Measurements from ENCODE around the gene PRM2.

The PRM2 gene

DNA sequence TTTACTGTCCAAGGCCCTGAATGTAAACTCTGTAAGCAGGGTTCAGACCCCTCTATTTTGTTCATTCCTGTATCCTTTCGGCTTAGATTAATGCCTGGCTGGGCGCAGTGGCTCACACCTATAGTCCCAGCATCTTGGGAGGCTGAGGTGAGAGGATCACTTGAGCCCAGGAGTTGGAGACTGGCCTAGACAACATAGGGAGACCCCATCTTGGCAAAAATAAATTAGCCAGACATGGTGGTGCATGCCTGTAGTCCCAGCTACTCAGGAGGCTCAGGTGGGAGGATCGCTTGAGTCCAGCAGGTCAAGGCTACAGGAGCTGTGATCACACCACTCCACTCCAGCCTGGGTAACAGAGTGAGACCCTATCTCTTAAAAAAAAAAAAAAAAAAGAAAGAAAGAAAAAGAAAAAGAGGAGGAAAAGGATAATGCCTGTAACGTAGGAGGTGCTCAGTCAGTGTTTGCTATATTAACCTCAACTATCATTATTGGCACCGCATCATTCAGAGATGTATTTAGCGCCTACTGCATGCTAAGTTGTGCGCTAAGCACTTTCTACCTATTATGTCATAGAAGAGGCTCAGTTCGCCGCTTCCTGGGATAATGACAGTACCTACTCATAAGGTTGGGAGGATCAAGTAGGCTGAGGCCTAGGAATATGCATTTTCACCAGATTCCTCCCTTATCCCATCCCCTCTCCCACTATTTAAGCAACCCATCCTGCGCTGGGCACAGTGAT lies 25.3 kb downstream of the PRM2 start:
- DNase-seq (ENCODE audit: low read depth in 2 of 3, low spot score in 2 of 3) = no peak

DNA sequence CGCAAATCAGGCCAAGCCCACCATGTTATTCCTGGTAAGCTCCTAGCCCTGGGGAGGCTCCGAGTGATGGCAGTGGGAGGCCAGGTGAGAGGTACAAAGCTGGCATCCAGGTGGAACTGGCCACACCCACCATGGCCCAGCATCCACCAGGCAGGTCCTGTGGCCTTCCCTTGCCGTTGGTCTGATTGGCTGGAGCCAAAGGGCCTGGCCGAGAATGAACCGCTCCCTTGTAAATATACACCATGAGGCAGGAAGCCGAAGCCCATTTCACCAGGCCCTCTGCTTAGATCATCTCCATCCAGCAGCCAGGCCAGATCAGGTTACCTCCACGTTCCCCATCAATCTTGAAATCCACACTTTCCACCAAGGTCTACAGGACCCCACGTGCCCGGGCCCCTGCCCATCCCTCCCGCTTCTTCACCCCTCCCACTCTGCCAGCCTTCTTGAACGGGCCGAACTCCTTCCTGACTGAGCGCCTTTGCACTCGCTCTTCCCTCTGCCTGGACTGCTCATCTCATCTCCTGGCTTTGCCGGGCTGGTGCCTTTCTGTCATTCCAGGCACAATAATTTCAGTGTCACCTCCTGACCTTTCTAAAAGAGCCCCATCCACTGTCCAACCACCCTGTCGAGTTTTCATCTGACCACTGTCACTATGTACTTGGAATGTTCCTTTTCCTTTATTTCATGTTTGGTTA lies 26.0 kb downstream of the PRM2 start:
- peak in 1 of 3 experiments; percentile 42 for DNase-seq (ENCODE audit: low read depth in 2 of 3, low spot score in 2 of 3)

- no peak for DNase-seq (ENCODE audit: low read depth in 2 of 3, low spot score in 2 of 3)
Observed at GRCh38 chr16:11249233-11250061, 26.8 kb downstream of the PRM2 start.

DNA sequence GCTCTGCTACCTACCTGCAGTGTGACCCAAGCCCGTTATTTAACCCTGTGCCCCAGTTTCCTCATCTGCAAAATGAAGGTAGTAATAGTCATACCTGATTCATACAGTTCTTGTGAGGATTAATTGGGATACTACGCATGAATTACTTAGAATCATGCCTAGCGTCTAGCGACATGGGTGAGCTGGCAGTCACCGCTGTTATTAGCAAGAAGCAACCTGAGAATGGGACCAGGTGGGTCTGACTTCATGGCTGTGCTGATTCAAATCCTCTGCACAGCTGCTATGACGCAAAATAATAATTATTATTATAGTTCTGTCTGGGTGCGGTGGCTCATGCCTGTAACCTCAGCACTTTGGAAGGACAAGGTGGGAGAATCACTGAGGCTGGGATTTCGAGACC lies 28.1 kb downstream of the PRM2 start:
- no peak for DNase-seq (ENCODE audit: low read depth in 2 of 3, low spot score in 2 of 3)

- no peak for DNase-seq (ENCODE audit: low read depth in 2 of 3, low spot score in 2 of 3)
Observed at GRCh38 chr16:11245988-11246387, 30.3 kb downstream of the PRM2 start.

GRCh38 chr16:11245222-11245737 lies 31.0 kb downstream of the PRM2 start:
- no peak for DNase-seq (ENCODE audit: low read depth in 2 of 3, low spot score in 2 of 3)

DNA sequence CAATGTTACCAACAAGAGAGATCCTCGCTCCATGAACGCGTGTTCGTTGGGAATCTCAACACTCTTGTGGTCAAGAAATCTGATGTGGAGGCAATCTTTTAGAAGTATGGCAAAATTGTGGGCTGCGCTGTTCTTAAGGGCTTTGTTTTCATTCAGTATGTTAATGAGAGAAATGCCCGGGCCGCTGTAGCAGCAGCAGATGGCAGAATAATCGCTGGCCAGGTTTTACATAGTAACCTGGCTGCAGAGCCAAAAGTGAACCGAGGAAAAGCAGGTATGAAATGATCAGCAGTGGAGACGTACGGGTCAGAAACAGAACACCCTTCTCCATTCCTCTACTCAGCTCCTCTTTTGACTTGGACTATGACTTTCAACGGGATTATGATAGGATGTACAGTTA lies 33.6 kb downstream of the PRM2 start:
- no peak for DNase-seq (ENCODE audit: low read depth in 2 of 3, low spot score in 2 of 3)

- DNase-seq (ENCODE audit: low read depth in 2 of 3, low spot score in 2 of 3) = no peak
Observed at GRCh38 chr16:11241480-11242204, 34.6 kb downstream of the PRM2 start.

DNA sequence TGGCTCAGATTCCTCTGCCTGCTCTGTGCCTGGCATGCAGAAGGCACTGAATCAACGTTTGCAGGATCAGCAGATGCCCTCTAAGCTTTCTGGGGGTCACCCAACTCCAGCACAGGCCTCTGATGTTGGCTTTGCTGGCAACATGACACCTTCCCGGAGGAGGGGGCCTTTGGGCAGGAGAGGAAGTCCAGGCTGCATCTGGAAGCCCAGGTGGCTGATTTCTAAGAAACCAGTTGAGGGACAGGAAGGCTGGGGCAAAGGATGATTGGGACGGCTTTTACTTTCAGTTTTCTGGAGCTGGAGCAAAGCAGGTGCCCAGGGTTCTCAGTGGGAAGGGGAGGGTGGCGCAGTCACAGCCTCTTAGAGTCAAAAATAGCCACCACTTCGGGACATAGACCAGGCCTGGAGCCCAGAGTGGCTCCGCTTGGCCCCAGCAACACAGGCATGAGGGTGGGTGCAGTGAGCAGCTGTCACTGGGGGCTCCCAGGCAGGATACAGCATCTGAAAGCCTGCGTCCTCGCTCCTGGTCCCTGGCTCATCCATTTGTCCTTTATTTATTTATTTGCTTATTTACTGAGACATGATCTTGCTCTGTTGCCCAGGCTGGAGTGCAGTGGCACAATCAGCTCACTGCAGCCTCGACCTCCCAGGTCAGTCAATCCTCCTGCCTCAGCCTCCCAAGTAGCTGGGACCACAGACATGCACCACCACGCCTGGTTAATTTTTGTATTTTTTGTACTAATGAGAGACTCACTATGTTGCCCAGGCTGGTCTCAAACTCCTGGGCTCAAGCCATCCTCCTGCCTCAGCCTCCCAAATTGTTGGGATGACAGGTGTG lies 35.4 kb downstream of the PRM2 start:
- DNase-seq (ENCODE audit: low read depth in 2 of 3, low spot score in 2 of 3) = no peak

DNA sequence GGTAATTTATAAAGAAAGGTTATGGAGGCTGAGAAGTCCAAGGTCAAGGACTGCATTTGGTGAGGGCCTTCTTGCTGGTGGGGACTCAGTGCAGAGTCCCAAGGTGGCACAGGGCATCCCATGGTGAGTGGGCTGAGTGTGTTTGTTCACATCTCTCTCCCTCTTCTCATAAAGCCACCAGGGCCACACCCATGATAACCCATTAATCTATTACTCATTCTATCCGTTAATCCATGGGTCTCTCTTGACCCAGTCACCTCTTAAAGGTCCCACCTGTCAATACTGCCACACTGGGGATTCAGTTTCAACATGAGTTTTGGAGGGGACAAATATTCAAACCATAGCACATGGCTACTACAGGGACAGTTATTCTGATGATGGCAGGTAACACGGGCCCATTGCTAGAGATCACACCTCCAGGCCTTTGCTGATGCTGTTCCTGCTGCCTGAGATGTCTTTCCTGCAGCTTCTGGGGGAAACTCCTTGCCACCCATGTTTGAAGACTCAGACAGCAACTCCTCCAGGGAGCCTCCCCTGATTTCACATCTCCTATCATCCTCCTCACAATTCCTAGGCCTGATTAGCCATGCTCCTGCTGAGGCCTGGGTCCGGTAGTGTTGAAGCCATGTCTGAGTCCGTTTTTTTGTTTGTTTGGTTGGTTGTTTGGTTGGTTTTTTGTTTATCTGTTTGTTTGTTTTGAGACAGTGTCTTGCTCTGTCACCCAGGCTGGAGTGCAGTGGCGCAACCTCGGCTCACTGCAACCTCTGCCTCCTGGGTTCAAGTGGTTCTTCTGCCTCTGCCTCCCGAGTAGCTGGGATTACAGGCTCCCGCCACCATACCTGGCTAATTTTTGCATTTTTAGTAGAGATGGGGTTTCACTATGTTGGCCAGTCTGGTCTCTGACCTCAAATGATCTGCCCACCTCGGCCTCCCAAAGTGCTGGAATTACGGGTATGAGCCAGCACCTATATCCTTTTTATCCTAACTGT lies 36.3 kb downstream of the PRM2 start:
- DNase-seq (ENCODE audit: low read depth in 2 of 3, low spot score in 2 of 3) = no peak

- DNase-seq (ENCODE audit: low read depth in 2 of 3, low spot score in 2 of 3) = no peak
Observed at GRCh38 chr16:11238272-11239202, 37.7 kb downstream of the PRM2 start.

DNA sequence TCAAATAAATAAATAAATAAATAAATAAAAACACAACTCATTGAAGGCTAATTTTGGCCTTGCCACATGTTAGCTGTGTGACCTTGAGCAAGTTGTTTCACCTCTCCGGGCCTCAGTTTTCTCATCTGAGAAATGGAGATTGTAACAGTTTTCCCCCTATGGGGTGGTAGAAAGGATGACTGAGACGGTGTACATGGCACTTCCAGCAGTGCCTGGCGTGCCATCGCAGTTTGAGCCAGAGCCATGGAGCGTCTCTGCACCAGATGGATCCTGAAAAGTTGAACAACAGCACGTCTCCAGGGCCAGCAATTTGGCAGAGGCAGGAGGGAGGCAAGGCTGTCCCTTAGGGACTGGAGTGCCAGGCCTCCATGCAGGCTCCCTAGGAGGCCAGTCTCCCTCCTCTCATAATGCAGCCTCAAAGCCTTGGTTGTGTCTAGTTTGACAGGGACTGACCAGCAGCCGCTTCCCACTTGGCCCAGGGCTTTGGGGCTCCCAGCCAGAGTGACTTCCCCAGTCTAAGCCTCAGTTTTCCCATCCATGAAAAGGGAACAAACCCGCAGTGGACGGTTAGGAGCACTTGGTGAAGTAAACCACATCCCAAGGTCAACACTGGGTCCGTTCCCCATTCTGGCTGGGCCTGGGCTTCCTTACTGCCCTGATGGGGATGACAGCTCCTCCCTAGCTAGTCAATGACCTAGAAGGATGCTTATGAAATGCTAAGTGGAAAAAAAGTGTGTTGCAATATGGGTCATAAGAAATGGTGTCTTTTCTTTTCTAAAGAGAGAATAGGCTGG lies 39.6 kb downstream of the PRM2 start:
- no peak for DNase-seq (ENCODE audit: low read depth in 2 of 3, low spot score in 2 of 3)

DNA sequence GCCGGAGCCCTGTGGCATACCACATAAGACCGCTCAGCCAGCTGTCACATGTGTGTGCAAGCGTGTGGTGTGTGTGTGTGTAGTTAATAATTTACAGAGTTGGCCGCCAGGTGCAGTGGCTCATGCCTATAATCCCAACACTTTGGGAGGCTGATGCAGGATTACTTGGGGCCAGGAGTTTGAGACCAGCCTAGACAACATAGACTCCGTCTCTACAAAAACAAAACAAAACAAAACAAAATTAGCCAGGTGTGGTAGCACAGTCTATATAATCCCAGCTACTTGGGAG lies 40.6 kb downstream of the PRM2 start:
- no peak for DNase-seq (ENCODE audit: low read depth in 2 of 3, low spot score in 2 of 3)

GRCh38 chr16:11234884-11235702 lies 41.2 kb downstream of the PRM2 start:
- DNase-seq (ENCODE audit: low read depth in 2 of 3, low spot score in 2 of 3) = no peak

DNA sequence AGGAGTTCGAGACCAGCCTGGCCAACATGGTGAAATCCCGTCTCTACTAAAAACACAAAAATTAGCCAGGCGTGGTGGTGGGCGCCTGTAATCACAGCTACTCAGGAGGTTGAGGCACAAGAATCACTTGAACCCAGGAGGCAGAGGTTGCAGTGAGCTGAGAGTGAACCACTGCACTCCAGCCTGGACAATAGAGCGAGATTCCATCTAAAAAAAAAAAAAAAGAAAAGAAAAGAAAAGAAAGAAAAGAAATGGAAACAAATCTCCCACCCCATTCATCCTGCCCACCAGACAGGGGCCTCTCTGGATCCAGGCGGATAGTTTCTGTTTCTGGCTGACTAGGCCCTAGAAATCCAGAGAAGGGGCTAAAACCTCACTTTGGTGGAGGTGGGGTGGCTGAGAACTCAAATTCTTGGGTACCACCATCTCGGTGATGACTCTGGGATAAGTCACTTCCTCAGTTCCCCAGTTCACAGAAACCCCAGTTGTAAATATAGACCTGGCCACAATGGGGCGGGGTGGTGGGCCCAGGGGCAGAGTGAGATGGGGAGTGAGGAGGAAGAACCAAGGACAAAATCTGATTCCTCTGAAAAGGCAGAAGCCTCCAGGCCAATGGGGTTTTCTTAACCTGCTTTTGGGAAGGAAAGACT lies 42.4 kb downstream of the PRM2 start:
- DNase-seq (ENCODE audit: low read depth in 2 of 3, low spot score in 2 of 3) = peak in 2 of 3 experiments; percentile 33 to 56
